Measurements from ENCODE around the gene TBK1.

DNA sequence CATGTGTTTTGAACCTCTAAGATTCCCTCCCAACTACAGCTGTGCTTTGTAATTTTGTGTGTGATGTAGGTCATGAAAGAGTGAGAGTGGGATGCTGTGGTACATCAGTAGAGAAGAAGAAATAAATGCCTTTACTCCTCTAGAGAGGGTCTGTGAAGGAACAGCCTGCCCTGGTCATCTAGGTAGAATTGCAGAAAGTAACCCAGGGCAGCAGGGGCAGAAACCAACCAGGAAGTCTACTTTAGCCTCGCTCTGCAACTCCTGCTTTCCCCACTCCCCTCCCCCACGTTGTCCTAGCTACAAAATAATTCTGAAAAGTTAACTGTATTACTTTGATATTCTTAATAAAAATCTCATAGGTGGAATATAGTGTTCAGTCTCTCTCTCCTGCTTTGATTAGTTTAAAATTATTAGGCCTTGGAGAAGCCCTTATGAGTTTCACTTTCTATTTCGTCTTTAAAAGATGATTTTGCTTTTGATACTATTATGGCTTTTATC lies 7.5 kb downstream of the TBK1 start:
- no peak for TF ChIP-seq EZH2 (IDR thresholded peaks at IDR 0.05; ENCODE audit: borderline replicate concordance, low read depth, low read length, poor library complexity, severe bottlenecking)
- TF ChIP-seq, protein P1, sequence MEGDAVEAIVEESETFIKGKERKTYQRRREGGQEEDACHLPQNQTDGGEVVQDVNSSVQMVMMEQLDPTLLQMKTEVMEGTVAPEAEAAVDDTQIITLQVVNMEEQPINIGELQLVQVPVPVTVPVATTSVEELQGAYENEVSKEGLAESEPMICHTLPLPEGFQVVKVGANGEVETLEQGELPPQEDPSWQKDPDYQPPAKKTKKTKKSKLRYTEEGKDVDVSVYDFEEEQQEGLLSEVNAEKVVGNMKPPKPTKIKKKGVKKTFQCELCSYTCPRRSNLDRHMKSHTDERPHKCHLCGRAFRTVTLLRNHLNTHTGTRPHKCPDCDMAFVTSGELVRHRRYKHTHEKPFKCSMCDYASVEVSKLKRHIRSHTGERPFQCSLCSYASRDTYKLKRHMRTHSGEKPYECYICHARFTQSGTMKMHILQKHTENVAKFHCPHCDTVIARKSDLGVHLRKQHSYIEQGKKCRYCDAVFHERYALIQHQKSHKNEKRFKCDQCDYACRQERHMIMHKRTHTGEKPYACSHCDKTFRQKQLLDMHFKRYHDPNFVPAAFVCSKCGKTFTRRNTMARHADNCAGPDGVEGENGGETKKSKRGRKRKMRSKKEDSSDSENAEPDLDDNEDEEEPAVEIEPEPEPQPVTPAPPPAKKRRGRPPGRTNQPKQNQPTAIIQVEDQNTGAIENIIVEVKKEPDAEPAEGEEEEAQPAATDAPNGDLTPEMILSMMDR (conservative IDR thresholded peaks at IDR 0.05; ENCODE audit: low read depth, low read length) = no peak
